ENCODE data around the gene NPAT. TPM values are rescaled to one million over a fixed set of nuclear protein-coding genes. Genes with fewer than 3 reads are reported as not detected.
A peak's percentile ranks its signal among the peaks of the same experiment; 100 is the strongest.

Gene NPAT
- total and polyA plus RNA-seq, 4 donors, result 1.6 to 12.7 (median 5.9) TPM

DNA sequence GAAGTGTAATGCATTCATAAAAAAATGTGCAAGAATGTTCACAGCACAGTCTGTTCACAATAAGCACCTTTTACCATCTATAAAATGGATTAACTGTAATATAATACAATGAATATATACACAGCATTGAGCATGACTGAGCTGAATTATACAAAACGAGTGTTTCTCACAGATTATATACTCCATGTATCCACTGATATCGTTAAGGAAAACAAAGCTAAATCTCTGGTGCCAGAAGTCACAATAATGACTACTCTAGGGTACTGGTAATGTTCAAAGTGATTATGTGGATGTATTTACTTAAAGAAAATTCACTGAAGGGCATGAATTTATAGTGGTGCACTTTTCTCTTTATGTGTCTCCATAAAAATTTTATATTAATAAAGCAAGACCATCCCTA lies 67.8 kb downstream of the NPAT start:
- H3K9ac ChIP-seq (ENCODE audit: low read depth in 1 of 2, low read length in 2 of 2), result no peak overlapping the region
- no peak for DNase-seq (ENCODE audit: low spot score)
- 64% methylated on average over 2 of the region's 2 CpGs for WGBS
- no peaks in the 10 kb centered on the region for H3K4me1 ChIP-seq (ENCODE audit: control insufficient read depth in 4 of 4, insufficient read depth in 4 of 4, low read length in 3 of 4)
- no peak overlapping the region for H3K4me3 ChIP-seq (ENCODE audit: low read depth in 1 of 3, low read length in 3 of 3)
- peaks cover 4 to 49% (median 30%) of the 10 kb centered on the region in 4 donors for H3K36me3 ChIP-seq (ENCODE audit: control insufficient read depth in 4 of 4, insufficient read depth in 3 of 4, low read depth in 1 of 4, low read length in 3 of 4)
- H3K9me3 ChIP-seq (ENCODE audit: control insufficient read depth in 4 of 4, low read length in 3 of 4), result no peaks in the 10 kb centered on the region
- H3K27ac ChIP-seq (ENCODE audit: low read depth in 1 of 2, low read length in 2 of 2), result no peak overlapping the region
- TF ChIP-seq FOXA2 (IDR thresholded peaks at IDR 0.05), result no peak
- no peak for TF ChIP-seq RAD21 (IDR thresholded peaks at IDR 0.05)
- no peak for TF ChIP-seq JUND (IDR thresholded peaks at IDR 0.05)
- TF ChIP-seq RXRA (IDR thresholded peaks at IDR 0.05), result no peak
- no peak for TF ChIP-seq NR2F2 (IDR thresholded peaks at IDR 0.05)
- TF ChIP-seq REST (IDR thresholded peaks at IDR 0.05), result no peak
- TF ChIP-seq SP1 (IDR thresholded peaks at IDR 0.05), result no peak
- no peak for TF ChIP-seq FOXA1 (IDR thresholded peaks at IDR 0.05)
- no peak for TF ChIP-seq YY1 (IDR thresholded peaks at IDR 0.05)
- no peak for TF ChIP-seq TAF1 (conservative IDR thresholded peaks at IDR 0.05)
- no peak for TF ChIP-seq EGR1 (IDR thresholded peaks at IDR 0.05; ENCODE audit: low read depth in 2 of 2)
- H3K27me3 ChIP-seq (ENCODE audit: control insufficient read depth in 4 of 4, insufficient read depth in 4 of 4, low read length in 3 of 4), result no peaks in the 10 kb centered on the region

DNA sequence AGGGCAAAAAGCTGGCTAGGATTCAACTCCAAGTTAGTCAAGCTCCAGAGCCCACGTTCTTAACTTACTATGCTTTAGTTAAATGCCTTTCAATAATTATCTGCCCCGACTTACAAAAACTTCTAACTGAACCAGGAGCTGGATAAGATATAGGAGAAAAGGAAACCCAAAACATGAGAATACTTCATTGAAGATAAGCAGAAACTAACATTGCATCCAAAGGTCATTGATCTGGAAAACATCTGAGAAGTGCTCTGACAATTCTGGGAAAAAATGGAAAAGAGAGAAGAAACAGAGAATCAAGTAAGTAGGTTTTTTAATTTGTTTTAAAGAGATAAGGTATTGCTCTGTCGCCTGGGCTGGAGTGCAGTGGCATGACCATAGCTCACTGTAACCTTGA lies 73.9 kb downstream of the NPAT start:
- Histone ChIP-seq H3K9me3 (ENCODE audit: control insufficient read depth in 4 of 4, low read length in 3 of 4) (no peaks in the 10 kb centered on the region), H3K4me3 (ENCODE audit: low read depth in 1 of 3, low read length in 3 of 3) (no peak overlapping the region), H3K27ac (ENCODE audit: low read depth in 1 of 2, low read length in 2 of 2) (no peak overlapping the region), H3K27me3 (ENCODE audit: control insufficient read depth in 4 of 4, insufficient read depth in 4 of 4, low read length in 3 of 4) (no peaks in the 10 kb centered on the region), H3K4me1 (ENCODE audit: control insufficient read depth in 4 of 4, insufficient read depth in 4 of 4, low read length in 3 of 4) (peaks cover 0 to 4% (median 0%) of the 10 kb centered on the region in 4 donors), H3K36me3 (ENCODE audit: control insufficient read depth in 4 of 4, insufficient read depth in 3 of 4, low read depth in 1 of 4, low read length in 3 of 4) (peaks cover 14 to 79% (median 64%) of the 10 kb centered on the region in 4 donors), H3K9ac (ENCODE audit: low read depth in 1 of 2, low read length in 2 of 2) (no peak overlapping the region)
- no peak for DNase-seq (ENCODE audit: low spot score)
- TF ChIP-seq RAD21 (IDR thresholded peaks at IDR 0.05) (no peak), FOXA2 (IDR thresholded peaks at IDR 0.05) (no peak), HNF4G (IDR thresholded peaks at IDR 0.05) (no peak), JUND (IDR thresholded peaks at IDR 0.05) (no peak), RXRA (IDR thresholded peaks at IDR 0.05) (peak; percentile 23 to 32), NR2F2 (IDR thresholded peaks at IDR 0.05) (peak; percentile 83), SP1 (IDR thresholded peaks at IDR 0.05) (no peak), YY1 (IDR thresholded peaks at IDR 0.05) (no peak), GABPA (IDR thresholded peaks at IDR 0.05 in 1 of 2, conservative IDR thresholded peaks at IDR 0.05 in 1 of 2) (no peak), EGR1 (IDR thresholded peaks at IDR 0.05; ENCODE audit: low read depth in 2 of 2) (no peak), REST (IDR thresholded peaks at IDR 0.05) (no peak), CTCF (IDR thresholded peaks at IDR 0.05; ENCODE audit: low read depth, low read length, missing input control) (no peak)
- TF ChIP-seq, protein P1, sequence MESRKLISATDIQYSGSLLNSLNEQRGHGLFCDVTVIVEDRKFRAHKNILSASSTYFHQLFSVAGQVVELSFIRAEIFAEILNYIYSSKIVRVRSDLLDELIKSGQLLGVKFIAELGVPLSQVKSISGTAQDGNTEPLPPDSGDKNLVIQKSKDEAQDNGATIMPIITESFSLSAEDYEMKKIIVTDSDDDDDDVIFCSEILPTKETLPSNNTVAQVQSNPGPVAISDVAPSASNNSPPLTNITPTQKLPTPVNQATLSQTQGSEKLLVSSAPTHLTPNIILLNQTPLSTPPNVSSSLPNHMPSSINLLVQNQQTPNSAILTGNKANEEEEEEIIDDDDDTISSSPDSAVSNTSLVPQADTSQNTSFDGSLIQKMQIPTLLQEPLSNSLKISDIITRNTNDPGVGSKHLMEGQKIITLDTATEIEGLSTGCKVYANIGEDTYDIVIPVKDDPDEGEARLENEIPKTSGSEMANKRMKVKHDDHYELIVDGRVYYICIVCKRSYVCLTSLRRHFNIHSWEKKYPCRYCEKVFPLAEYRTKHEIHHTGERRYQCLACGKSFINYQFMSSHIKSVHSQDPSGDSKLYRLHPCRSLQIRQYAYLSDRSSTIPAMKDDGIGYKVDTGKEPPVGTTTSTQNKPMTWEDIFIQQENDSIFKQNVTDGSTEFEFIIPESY (IDR thresholded peaks at IDR 0.05), result no peak
- TF ChIP-seq, protein P2, sequence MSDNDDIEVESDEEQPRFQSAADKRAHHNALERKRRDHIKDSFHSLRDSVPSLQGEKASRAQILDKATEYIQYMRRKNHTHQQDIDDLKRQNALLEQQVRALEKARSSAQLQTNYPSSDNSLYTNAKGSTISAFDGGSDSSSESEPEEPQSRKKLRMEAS (IDR thresholded peaks at IDR 0.05), result no peak
- TF ChIP-seq, protein P3, sequence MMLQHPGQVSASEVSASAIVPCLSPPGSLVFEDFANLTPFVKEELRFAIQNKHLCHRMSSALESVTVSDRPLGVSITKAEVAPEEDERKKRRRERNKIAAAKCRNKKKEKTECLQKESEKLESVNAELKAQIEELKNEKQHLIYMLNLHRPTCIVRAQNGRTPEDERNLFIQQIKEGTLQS (IDR thresholded peaks at IDR 0.05), result no peak
- 66% methylated on average over 3 of the region's 3 CpGs for WGBS

Data from liver (tissue), 9 donors.